ENCODE measurements around the gene CD52. TPM values are rescaled to one million over a fixed set of nuclear protein-coding genes. Genes with fewer than 3 reads are reported as not detected.
"Not testable (repeated sequence)": the region's sequence is repeated elsewhere in the genome, so short reads cannot be mapped to it uniquely, and the experiment has no call there.

Gene CD52
- total RNA-seq, 1 experiment from 2014 or later = 2.0 TPM

DNA sequence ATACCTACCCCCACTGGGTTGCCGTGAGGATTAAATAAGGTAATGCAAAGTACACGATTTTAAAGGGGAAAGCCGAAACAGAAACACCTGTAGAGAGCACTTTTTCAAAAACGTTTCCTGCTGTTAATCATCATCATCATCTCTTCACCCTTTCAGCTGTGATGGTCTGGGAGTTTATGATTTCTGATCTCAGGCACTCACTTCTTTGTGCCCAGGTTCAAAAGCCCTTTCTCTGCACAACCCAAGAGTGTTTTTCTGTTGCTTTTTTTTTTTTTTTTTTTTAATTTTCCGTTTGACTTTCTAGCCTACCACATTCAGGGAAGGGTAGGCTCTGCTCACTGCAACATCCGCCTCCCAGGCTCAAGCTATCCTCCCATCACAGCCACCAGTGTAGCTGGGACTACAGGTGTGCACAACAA lies 10.4 kb upstream of the CD52 start (continued):
- TF ChIP-seq, protein P1, sequence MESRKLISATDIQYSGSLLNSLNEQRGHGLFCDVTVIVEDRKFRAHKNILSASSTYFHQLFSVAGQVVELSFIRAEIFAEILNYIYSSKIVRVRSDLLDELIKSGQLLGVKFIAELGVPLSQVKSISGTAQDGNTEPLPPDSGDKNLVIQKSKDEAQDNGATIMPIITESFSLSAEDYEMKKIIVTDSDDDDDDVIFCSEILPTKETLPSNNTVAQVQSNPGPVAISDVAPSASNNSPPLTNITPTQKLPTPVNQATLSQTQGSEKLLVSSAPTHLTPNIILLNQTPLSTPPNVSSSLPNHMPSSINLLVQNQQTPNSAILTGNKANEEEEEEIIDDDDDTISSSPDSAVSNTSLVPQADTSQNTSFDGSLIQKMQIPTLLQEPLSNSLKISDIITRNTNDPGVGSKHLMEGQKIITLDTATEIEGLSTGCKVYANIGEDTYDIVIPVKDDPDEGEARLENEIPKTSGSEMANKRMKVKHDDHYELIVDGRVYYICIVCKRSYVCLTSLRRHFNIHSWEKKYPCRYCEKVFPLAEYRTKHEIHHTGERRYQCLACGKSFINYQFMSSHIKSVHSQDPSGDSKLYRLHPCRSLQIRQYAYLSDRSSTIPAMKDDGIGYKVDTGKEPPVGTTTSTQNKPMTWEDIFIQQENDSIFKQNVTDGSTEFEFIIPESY (IDR thresholded peaks at IDR 0.05; ENCODE audit: extremely low read depth, insufficient replicate concordance, low read length) = no peak
- TF ChIP-seq FOSL1 (IDR thresholded peaks at IDR 0.05; ENCODE audit: low read depth) (no peak), SRF (IDR thresholded peaks at IDR 0.05; ENCODE audit: low read depth) (no peak), TCF7L2 (IDR thresholded peaks at IDR 0.05; ENCODE audit: borderline replicate concordance, extremely low read depth, insufficient read depth, insufficient read length) (no peak), SP1 (IDR thresholded peaks at IDR 0.05; ENCODE audit: low read depth) (no peak), EZH2 (IDR thresholded peaks at IDR 0.05) (no peak), POLR2A (IDR thresholded peaks at IDR 0.05; ENCODE audit: borderline replicate concordance, extremely low read depth, insufficient read depth, insufficient read length) (no peak)

DNA sequence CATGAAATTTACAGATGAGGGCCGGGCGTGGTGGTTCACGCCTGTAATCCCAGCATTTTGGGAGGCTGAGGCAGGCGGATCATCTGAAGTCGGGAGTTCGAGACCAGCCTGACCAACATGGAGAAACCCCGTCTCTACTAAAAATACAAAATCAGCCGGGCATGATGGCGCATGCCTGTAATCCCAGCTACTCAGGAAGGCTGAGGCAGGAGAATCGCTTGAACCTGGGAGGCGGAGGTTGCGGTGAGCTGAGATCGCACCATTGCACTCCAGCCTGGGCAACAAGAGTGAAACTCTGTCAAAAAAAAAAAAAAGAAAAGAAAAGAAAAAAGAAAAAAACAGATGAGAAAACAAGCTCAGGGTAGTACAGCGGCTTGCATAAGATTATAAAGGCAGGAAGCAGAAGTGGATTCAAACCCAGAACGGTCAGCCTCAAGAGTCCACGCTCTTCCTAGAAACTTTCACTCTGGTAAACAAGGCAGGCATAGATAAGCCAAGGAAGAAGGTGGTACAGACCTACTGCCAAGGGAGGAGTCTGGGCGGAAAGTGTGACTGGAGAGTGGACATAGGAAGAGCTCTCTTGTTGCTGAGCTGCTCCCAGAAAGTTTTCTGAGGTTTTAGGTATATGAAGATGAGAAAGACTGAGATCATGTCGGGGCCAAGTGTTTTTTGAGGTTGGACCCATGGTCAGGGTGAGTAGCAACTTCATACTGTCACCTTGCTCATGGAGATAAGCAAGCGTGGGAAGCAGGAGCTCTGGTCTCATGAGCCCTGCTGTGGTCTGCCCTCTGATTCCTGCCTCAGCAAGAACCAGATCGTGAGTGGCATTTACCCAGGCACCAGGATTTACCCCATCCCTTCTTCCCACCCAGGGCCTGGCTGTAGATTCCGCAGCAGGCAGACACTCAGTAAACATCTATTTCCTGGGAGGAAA lies 9.5 kb upstream of the CD52 start:
- H3K36me3 ChIP-seq (ENCODE audit: control insufficient read depth in 1 of 2, insufficient read depth in 2 of 2, low read length in 2 of 2); H3K4me2 ChIP-seq (ENCODE audit: low read length); intact Hi-C loops (cut with micrococcal nuclease); ATAC-seq; H3K27me3 ChIP-seq (ENCODE audit: insufficient read depth, low read length); H3K27ac ChIP-seq (ENCODE audit: low read depth, low read length); H3K9me2 ChIP-seq (ENCODE audit: insufficient read depth); H3K9ac ChIP-seq (ENCODE audit: low read length); H4K20me1 ChIP-seq (ENCODE audit: insufficient read depth); H3K4me3 ChIP-seq (replicated peaks in 1 of 2; ENCODE audit: low read depth in 1 of 2, low read length in 2 of 2); BruUV-seq (replicated peaks); H2AFZ ChIP-seq (ENCODE audit: low read depth, low read length, poor library complexity, severe bottlenecking); H3K9me3 ChIP-seq (ENCODE audit: control insufficient read depth in 1 of 2, insufficient read depth in 1 of 2, low read depth in 1 of 2, low read length in 2 of 2); RAD21 ChIA-PET (ENCODE audit: low non-redundant PET in 1 of 2, low total read pairs in 2 of 2, uncharacterized antibody in 2 of 2, unreplicated experiment in 2 of 2); DNase-seq (ENCODE audit: low read depth, low spot score); POLR2A ChIA-PET: not testable (repeated sequence)
- CTCF ChIA-PET = interaction anchor here (1.5 to 2.7 kb wide), 3 partner anchors 22 to 83 kb away, joined by 3 to 10 read pairs (median 5); no protein-coding TSS in a partner anchor
- Histone ChIP-seq H3K4me1 (ENCODE audit: control insufficient read depth in 1 of 2, insufficient read depth in 2 of 2, low read length in 2 of 2) (peaks cover 4 to 29% of the 10 kb centered on the region in 2 experiments; a peak in 3 of 4 replicates), H3K79me2 (ENCODE audit: insufficient read depth, low read length) (peaks cover 12% of the 10 kb centered on the region)
